GM21423 (cell line): ENCODE measurements around the gene C11orf97.

Experiments
- ATAC-seq: cut with Tn5 transposase; IDR thresholded peaks from one replicate; pipeline ENCODE4 v1.9.1; 2021; ENCODE audit warnings: mild to moderate bottlenecking, moderate library complexity; ENCODE audit not compliant: unreplicated experiment

Gene C11orf97

GRCh38 chr11:94524341-94524740 is 12.1 kb downstream of the C11orf97 start:
- no peak for ATAC-seq

GRCh38 chr11:94525546-94526324 is 13.5 kb downstream of the C11orf97 start:
- ATAC-seq: no peak

GRCh38 chr11:94526645-94527438 is 14.6 kb downstream of the C11orf97 start:
- ATAC-seq: no peak

GRCh38 chr11:94528551-94528950 is 16.3 kb downstream of the C11orf97 start:
- no peak for ATAC-seq

- ATAC-seq: no peak
These were observed 19.9 kb downstream of the C11orf97 start for GRCh38 chr11:94532211-94532610.

- no peak for ATAC-seq
These were observed 20.9 kb downstream of the C11orf97 start for GRCh38 chr11:94533206-94533605.

- ATAC-seq: no peak
These were observed 21.7 kb downstream of the C11orf97 start for GRCh38 chr11:94533696-94534630.

- no peak for ATAC-seq
These were observed 24.1 kb downstream of the C11orf97 start for GRCh38 chr11:94536386-94536785.

GRCh38 chr11:94537031-94537600 is 24.9 kb downstream of the C11orf97 start:
- no peak for ATAC-seq

- no peak for ATAC-seq
These were observed 27.2 kb downstream of the C11orf97 start for GRCh38 chr11:94539420-94539819.

GRCh38 chr11:94543695-94544645 is 31.7 kb downstream of the C11orf97 start, which contains the start of gene FUT4:
Gene FUT4, plus strand, starts transcription at chr11:94543921. Its CDS starts 213 bp downstream, at chr11:94544134.
- ATAC-seq: peak; percentile 86

GRCh38 chr11:94544646-94545263 is 32.5 kb downstream of the C11orf97 start:
- ATAC-seq: peak; percentile 5

- no peak for ATAC-seq
These were observed 33.3 kb downstream of the C11orf97 start for GRCh38 chr11:94545264-94546161.

- no peak for ATAC-seq
These were observed 33.9 kb downstream of the C11orf97 start for GRCh38 chr11:94546162-94546470.

GRCh38 chr11:94546886-94547285 is 34.6 kb downstream of the C11orf97 start:
- no peak for ATAC-seq

- no peak for ATAC-seq
These were observed 36.9 kb downstream of the C11orf97 start for GRCh38 chr11:94549146-94549545.

GRCh38 chr11:94550513-94550912 is 38.3 kb downstream of the C11orf97 start:
- no peak for ATAC-seq

- no peak for ATAC-seq
These were observed 41.7 kb downstream of the C11orf97 start for GRCh38 chr11:94553938-94554337.
